Loucy (cell line): ENCODE measurements around the gene ACVRL1.

Experiments
- EZH2phosphoT487 ChIP-seq: fragments of 200-600 bp; IDR thresholded peaks from 2 replicates; pipeline ENCODE4 v1.6.1; 2018; ENCODE audit warnings: antibody characterized with exemption, mild to moderate bottlenecking, moderate library complexity, borderline replicate concordance
- TF ChIP-seq, protein P1 (sequence below): fragments of 200-600 bp; sonication (generic); conservative IDR thresholded peaks from 2 replicates; pipeline ENCODE4 v1.5.1; 2014; ENCODE audit warnings: mild to moderate bottlenecking, antibody characterized with exemption, low read length

DNA sequence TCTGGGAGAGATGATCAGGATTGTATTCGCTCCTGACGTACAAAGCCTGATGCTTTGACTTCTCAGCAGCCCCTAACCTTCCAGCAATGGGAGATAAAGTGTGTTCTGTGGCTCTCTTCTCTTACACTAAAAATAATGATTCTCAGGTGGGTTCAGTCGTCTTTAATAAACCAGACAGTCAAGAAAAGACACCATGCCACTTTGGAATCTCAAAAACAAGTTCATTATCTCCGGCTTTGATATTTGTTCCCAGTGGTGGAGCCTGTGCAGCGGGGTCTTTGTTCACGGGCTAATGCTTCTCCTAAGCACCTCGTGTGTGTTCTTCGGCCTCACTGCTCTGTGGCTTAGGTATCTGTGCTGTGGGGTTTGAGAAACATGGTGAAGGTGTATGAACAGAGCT is 45.8 kb downstream of the ACVRL1 start:
- TF ChIP-seq, protein P1, sequence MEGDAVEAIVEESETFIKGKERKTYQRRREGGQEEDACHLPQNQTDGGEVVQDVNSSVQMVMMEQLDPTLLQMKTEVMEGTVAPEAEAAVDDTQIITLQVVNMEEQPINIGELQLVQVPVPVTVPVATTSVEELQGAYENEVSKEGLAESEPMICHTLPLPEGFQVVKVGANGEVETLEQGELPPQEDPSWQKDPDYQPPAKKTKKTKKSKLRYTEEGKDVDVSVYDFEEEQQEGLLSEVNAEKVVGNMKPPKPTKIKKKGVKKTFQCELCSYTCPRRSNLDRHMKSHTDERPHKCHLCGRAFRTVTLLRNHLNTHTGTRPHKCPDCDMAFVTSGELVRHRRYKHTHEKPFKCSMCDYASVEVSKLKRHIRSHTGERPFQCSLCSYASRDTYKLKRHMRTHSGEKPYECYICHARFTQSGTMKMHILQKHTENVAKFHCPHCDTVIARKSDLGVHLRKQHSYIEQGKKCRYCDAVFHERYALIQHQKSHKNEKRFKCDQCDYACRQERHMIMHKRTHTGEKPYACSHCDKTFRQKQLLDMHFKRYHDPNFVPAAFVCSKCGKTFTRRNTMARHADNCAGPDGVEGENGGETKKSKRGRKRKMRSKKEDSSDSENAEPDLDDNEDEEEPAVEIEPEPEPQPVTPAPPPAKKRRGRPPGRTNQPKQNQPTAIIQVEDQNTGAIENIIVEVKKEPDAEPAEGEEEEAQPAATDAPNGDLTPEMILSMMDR = no peak
- no peak for TF ChIP-seq EZH2phosphoT487
